ENCODE measurements around the gene LMAN2. TPM values are rescaled to one million over a fixed set of nuclear protein-coding genes. Genes with fewer than 3 reads are reported as not detected.

The LMAN2 gene
- total and polyA plus RNA-seq, 10 donors, result 50.1 to 211 (median 98.1) TPM

GRCh38 chr5:177303925-177304391, 47.5 kb downstream of the LMAN2 start:
- H3K4me3 ChIP-seq, result peak overlapping the region; percentile 77 to 99 (median 96)
- TF ChIP-seq, protein P1, sequence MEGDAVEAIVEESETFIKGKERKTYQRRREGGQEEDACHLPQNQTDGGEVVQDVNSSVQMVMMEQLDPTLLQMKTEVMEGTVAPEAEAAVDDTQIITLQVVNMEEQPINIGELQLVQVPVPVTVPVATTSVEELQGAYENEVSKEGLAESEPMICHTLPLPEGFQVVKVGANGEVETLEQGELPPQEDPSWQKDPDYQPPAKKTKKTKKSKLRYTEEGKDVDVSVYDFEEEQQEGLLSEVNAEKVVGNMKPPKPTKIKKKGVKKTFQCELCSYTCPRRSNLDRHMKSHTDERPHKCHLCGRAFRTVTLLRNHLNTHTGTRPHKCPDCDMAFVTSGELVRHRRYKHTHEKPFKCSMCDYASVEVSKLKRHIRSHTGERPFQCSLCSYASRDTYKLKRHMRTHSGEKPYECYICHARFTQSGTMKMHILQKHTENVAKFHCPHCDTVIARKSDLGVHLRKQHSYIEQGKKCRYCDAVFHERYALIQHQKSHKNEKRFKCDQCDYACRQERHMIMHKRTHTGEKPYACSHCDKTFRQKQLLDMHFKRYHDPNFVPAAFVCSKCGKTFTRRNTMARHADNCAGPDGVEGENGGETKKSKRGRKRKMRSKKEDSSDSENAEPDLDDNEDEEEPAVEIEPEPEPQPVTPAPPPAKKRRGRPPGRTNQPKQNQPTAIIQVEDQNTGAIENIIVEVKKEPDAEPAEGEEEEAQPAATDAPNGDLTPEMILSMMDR (IDR thresholded peaks at IDR 0.05 in 8 of 11, conservative IDR thresholded peaks at IDR 0.05 in 3 of 11), result no peak
- TF ChIP-seq POLR2AphosphoS5 (IDR thresholded peaks at IDR 0.05) (no peak), POLR2A (IDR thresholded peaks at IDR 0.05) (no peak)
- H3K27me3 ChIP-seq (replicated peaks in 1 of 7), result no peaks in the 10 kb centered on the region
- H3K27ac ChIP-seq, result peak overlapping the region; percentile 87 to 94 (median 92)
- peaks cover 48 to 95% (median 92%) of the 10 kb centered on the region in 6 donors for H3K4me1 ChIP-seq
- 1 to 6% (median 3%) methylated on average over 13 to 25 of the region's 25 CpGs for WGBS, 5 donors
- peak; percentile 82 for DNase-seq
- intact Hi-C loops (cut with DNase I; ENCODE audit: low total_unique reads), result loop anchor here (10.0 kb wide), 1 partner anchor 189 kb away; no protein-coding TSS in a partner anchor
- peaks cover 0 to 60% (median 30%) of the 10 kb centered on the region in 6 donors for H3K36me3 ChIP-seq
- no peaks in the 10 kb centered on the region for H3K9me3 ChIP-seq

- Histone ChIP-seq H3K4me1 (peaks cover 46 to 94% (median 88%) of the 10 kb centered on the region in 6 donors), H3K27ac (peak within 1 kb of the TSS; percentile 87 to 94 (median 92)), H3K36me3 (peaks cover 0 to 61% (median 30%) of the 10 kb centered on the region in 6 donors), H3K9me3 (no peaks in the 10 kb centered on the region), H3K27me3 (replicated peaks in 1 of 7) (no peaks in the 10 kb centered on the region), H3K4me3 (peak within 1 kb of the TSS; percentile 77 to 99 (median 96))
- 0 to 1% (median 1%) methylated on average over 32 to 100 of the region's 100 CpGs for WGBS, 5 donors
- TF ChIP-seq POLR2A (IDR thresholded peaks at IDR 0.05) (peak in 2 of 3 donors; percentile 27 to 44), POLR2AphosphoS5 (IDR thresholded peaks at IDR 0.05) (peak; percentile 94 to 96 (median 94))
- TF ChIP-seq, protein P1 (IDR thresholded peaks at IDR 0.05 in 8 of 11, conservative IDR thresholded peaks at IDR 0.05 in 3 of 11), result peak in 6 of 11 experiments; percentile 39 to 63 (median 46)
- DNase-seq, result peak; percentile 97
- intact Hi-C loops (cut with DNase I; ENCODE audit: low total_unique reads), result loop anchor here (10.0 kb wide), 1 partner anchor 189 kb away; no protein-coding TSS in a partner anchor
Observed at GRCh38 chr5:177303121-177303924, 48.1 kb downstream of the LMAN2 start, which contains the start of the genes PRELID1 and RAB24. Gene PRELID1, plus strand, starts transcription at chr5:177303799. Its CDS starts 187 bp downstream, at chr5:177303986. Gene RAB24, minus strand, starts transcription at chr5:177303719. Its CDS starts 431 bp downstream, at chr5:177303288.

- intact Hi-C loops (cut with DNase I; ENCODE audit: low total_unique reads), result loop anchor here (10.0 kb wide), 1 partner anchor 188 kb away; no protein-coding TSS in a partner anchor
- Histone ChIP-seq H3K36me3 (peaks cover 0 to 63% (median 30%) of the 10 kb centered on the region in 6 donors), H3K27ac (peak overlapping the region; percentile 87 to 94 (median 92)), H3K9me3 (no peaks in the 10 kb centered on the region), H3K4me3 (peak overlapping the region; percentile 77 to 99 (median 96)), H3K4me1 (peaks cover 46 to 94% (median 84%) of the 10 kb centered on the region in 6 donors), H3K27me3 (replicated peaks in 1 of 7) (no peaks in the 10 kb centered on the region)
- DNase-seq, result peak; percentile 77
- TF ChIP-seq POLR2AphosphoS5 (IDR thresholded peaks at IDR 0.05) (peak in 1 of 3 donors; percentile 10), POLR2A (IDR thresholded peaks at IDR 0.05) (no peak)
- TF ChIP-seq, protein P1 (IDR thresholded peaks at IDR 0.05 in 8 of 11, conservative IDR thresholded peaks at IDR 0.05 in 3 of 11), result no peak
- WGBS, 5 donors, result 33 to 58% (median 37%) methylated on average over 17 to 24 of the region's 24 CpGs
Observed at GRCh38 chr5:177302354-177303110, 48.9 kb downstream of the LMAN2 start.
